SKM-1 treated with dmso at 0.1 percent for 144 hours (cell line): ENCODE data around the gene SLAMF7.
"Not testable (repeated sequence)": the region's sequence is repeated elsewhere in the genome, so short reads cannot be mapped to it uniquely, and the experiment has no call there.

Experiments used
- DNase-seq: peaks from one replicate; lab custom pipeline; 2025; ENCODE audit not compliant: unreplicated experiment; lab: John Stamatoyannopoulos, UW

Gene SLAMF7, protein sequence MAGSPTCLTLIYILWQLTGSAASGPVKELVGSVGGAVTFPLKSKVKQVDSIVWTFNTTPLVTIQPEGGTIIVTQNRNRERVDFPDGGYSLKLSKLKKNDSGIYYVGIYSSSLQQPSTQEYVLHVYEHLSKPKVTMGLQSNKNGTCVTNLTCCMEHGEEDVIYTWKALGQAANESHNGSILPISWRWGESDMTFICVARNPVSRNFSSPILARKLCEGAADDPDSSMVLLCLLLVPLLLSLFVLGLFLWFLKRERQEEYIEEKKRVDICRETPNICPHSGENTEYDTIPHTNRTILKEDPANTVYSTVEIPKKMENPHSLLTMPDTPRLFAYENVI

DNA sequence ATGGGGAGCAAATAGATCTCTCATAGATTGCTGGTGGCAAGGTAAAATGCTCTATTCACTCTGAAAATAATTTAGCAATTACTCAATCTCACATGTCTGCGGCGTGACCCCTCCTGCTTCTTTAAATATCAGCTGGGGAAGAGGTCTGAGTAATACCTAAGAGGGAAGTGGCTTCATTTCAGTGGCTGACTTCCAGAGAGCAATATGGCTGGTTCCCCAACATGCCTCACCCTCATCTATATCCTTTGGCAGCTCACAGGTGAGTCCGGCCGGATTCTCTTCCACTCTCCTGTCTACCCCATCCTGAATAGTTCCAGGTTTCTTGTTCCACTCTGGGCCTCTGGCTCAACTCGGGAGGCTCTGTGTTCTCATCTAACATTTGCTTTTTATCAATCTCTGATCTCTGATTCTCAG is at the start of gene SLAMF7:
TSS of gene SLAMF7 (plus strand) at position 150 of the 414 bp plus-strand sequence. CDS start at position 205, 55 bp downstream.
- DNase-seq, result peak; percentile 94

DNA sequence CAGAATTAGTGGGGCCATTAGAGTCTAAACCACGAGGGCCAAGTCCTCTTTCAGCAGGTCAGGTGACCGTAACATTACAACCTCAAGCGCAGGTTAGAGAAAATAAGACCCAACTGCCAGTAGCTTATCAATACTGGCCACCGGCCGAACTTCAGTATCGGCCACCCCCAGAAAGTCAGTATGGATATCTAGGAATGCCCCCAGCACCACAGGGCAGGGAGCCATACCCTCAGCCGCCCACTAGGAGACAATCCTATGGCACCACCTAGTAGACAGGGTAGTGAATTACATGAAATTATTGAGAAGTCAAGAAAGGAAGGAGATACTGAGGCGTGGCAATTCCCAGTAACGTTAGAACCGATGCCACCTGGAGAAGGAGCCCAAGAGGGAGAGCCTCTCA is 46.7 kb upstream of the SLAMF7 start:
- DNase-seq, result not testable (repeated sequence)

DNA sequence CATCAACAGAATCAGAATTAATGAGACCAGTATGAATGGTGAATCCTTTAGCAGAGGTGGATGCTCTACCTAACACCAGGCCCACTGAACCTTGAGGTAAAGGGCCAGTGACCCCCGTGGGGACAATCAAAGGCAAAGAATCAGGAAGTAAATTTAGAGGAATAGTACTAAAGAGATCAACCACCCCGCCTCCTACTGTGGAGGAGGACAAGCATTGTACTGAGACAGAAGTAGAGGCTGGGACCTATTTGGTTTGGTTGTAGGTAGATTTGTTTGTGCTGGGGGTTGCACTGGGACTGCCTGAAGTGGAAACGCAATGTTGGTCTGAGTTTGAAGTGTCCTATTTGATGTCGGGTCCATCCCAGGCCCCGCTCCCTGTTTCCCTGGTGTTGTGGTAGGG is 36.9 kb upstream of the SLAMF7 start:
- no peak for DNase-seq

DNA sequence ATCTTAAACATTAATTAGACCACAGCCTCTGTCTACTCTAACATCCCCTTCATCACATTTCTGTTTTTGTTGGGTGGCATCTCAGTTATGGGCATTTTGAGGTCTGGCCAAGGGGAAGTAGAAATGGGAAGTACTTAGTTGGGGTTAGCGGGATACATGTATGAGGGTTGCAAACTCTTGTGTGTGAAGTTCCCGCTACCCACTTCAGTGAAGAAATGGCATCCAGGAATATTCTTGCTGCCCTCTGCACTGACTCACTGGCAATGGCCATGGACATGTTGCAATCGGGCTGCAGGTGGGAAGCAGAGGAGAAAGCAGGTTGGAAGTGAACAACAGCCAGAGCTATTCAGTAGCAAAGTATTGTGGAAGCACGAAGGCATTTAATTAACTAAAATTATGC is 34.8 kb upstream of the SLAMF7 start:
- peak; percentile 63 for DNase-seq

DNA sequence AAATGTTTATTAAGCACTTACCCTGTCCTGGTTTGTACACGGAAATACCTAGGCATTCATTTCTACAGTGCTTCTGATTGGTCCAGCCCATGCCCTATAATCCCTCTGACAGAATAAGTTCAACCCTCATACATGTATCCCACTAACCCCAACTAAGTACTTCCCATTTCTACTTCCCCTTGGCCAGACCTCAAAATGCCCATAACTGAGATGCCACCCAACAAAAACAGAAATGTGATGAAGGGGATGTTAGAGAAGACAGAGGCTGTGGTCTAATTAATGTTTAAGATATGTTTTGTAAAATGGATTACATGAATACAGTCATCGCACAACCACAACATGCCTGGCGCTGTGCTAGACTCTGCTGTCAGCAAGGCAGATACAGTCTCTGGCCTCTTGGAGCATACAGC is 33.8 kb upstream of the SLAMF7 start:
- DNase-seq, result peak; percentile 34

DNA sequence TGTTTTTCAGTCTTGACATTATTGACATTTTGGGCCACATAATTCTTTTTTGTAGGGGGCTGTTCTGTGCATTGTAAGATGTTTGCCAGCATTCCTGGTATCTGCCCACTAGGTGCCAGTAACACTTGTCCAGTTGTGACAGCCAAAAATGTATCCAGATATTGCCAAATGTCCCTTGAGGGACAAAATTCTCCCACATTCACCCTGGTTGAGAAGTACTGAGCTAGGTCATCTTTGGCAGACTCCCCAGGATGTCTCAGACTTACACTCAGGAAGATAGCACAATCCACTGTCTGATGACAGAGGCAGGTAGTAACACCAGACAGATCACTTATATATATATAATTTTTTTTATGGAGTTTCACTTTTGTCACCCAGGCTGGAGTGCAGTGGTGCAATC is 33.3 kb upstream of the SLAMF7 start:
- no peak for DNase-seq

DNA sequence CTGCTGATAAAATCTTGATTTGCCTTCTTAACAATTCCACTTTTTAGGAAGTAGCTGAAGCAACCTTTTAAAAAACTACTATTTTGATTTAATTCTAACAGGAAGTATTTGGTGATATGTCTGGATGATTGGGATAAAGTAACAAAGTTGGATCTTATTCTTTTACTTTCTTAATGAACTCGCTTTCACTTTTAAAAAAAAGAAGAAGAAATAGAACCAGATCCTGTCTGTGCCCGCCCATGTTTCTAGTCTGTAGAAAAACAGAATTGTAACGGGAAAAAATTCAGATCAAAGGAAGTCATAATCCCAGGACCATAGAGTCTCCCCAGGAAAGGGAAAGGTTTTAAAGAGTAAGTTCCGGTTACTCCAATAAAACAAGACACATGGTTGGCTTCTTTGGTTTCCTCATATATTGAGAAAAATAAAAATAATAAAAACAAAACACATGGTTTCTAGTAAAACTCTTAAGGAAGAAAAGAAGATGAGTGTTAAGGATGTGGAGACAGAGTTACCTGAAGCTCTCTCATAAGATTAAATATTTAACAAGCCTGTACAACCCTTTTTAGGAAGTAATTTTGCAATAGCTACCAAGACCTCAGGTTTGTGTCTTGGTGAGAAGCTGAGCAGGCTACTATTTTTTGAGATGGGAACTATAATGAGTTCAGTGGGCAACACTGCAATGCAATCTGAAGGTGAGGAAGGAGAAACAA is 32.4 kb upstream of the SLAMF7 start:
- no peak for DNase-seq

DNA sequence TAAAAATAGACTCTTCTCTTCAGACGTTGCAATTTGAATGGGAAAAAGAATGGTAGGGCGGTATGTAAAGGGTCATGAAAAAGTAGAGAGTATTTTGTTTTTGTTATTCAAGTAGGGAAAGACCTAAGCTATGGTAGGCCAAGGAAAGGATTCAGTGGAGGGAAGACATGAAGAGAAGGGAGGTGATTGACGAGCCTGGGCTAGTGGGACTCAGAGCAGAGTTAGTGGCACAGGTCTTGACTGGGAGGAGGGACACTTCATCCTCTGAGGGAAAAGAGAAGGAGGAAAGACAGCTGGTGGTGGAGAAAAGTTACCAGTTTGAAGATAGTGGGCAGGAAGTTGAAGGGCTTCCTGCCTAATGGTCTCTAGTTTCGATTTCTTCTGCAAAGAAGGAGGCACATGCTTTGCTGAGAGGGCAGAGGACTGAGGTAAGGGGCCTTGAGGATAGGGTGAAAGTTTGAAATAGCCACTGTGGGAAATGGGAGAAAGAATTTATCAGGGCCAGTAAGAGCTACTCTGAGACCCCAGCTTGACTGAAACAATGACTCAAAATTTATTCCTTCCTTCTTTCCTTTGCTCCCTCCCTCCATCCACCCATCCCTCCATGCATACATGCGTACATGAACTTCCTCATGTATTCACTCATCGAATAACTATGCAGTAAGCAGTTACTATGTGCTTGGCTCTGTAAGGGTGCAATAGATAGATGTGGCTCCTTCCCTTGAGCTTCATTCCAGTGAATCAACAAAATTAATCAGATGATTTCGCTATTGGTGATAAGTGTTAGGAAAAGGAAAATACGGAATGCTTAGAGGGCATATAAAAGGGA is 31.6 kb upstream of the SLAMF7 start:
- no peak for DNase-seq

DNA sequence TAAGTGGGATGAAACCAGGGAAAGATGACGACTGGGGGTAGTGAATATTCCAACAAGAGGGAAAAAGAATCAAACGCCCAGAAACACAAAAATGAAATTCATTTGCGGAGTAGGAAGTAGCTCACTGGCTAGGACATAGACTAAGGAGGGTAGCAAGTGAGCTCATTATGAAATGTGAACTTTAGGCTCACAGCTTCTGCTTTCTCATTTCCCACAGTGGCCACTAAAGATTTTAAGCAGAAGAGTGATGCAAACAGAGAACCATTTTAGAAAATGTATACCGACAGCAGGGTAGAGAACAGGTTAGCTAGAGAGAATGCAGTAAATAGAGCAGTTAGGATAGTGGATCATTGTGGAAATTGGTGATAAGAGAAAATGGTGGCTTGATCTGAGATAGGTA is 30.9 kb upstream of the SLAMF7 start:
- DNase-seq, result peak; percentile 75

DNA sequence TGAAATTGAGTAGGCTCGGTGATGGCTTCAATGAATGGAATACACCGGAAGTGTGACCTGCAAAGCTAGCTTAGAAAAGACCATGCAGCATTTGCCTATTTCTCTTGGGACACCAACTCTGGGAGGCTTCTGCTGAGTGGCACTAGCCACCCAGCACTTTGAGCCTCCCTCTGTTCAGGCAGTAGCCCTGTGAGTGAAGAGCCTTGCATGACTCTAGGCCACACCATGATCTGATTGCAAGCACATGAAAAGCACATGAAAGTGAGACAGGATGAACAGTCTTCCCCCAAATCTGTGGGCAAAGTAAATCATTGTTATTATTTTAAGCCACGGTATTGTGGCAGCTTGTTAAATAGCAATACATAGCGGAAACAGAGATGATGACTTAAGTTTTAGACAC is 30.2 kb upstream of the SLAMF7 start:
- no peak for DNase-seq

DNA sequence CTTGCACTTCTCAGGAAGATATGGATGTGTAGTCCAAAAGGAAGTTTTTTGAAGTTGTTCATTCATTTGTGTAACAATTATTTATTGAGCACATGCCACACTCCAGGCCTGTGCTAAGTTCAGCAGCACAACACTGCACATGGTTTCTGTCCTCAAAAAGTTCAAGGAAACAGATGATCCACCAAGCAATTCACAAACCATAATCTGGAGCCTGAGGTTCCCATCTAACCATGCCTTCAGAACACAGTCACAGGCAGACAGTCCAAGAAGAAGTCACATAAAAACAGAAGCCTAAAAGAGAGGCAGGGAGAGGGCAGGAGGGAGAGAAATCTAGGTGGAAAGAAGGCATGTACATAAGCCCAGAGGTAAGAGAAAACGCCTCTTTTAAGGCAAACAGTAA is 29.3 kb upstream of the SLAMF7 start:
- DNase-seq, result no peak

DNA sequence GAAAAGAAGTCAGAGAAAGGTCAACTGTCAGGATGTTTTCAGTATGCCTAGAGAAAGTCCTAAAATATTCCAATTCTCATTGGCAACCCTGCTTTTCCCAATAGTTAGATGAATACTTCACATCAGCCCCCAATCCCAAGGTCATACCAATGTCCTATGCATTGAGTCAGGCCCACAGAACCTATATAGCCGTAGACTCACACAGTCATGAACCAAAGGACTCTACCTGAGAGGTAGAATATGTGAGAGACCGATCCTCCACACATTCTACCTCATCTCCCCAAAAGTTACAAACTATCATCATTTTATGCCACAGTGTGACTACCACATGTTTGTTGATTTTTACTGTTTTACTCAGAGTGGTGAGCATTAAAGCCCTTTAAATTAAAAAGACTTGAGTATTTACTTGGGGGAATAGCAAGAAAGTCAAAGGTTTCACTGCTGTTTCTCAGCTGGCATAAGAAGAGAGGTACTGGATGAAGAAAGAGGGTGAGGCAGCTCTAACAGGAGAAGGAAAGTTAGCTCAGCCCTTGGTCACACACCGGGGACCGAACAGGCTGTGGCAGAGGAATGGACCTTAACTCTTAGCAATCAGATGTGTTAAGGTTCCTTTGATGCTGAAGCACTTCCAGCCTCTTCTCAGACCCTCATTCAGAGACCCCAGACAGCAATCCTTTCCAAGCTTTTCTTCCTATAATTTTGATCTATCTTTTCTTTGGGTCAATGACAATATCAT is 28.4 kb upstream of the SLAMF7 start:
- no peak for DNase-seq

DNA sequence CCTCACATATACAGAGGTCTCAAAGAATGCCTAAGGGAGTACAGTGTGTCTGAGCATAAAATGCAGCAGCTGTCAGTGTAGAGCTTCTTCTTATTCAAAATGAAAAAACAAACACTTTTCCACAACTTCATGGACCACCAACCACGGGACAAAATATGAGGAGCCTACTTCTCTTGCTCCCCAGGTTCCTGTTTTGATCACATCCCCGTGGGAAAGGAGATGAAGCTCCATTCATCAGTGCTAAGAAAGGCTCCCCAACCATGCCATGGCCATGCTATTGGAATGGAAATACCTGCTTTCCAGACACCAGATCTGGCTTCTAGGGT is 27.8 kb upstream of the SLAMF7 start:
- DNase-seq, result no peak

DNA sequence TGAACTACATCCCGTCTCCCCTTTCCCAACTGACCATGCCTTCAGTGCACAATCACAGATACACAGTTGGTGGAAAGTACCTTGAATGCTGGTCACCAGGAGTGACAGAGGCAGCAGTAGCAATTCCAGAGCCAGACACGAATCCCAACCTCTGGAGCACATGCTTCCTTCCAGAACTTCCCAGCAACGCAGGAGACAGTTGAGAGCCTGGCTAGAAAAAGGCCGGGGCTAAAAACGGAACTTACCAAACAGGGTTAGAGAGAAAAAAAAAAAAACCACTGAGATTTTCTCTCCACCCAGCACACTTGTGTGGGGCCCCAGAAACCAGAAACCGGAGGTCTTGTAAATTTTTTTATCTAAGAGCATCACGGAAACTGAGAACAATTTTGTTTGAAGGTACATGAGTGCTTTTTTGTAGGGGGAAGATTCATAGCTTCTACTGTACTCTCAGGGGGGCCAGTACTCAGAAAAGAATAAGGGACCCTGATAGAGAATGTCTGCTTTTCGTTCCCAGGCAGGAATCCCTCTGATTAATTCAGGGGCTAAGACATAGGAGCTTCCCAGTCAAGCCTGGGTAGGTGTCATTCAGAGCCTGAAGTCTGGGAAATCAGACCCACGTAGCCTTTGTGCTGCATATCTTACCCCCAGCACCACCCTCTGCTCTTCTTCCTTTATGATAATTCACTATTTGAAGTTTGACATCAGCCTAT is 27.3 kb upstream of the SLAMF7 start, which contains the start of gene CD48:
TSS of gene CD48 (minus strand) at position 221 of the 710 bp plus-strand sequence. CDS start at position 162, 59 bp downstream.
- DNase-seq, result no peak

DNA sequence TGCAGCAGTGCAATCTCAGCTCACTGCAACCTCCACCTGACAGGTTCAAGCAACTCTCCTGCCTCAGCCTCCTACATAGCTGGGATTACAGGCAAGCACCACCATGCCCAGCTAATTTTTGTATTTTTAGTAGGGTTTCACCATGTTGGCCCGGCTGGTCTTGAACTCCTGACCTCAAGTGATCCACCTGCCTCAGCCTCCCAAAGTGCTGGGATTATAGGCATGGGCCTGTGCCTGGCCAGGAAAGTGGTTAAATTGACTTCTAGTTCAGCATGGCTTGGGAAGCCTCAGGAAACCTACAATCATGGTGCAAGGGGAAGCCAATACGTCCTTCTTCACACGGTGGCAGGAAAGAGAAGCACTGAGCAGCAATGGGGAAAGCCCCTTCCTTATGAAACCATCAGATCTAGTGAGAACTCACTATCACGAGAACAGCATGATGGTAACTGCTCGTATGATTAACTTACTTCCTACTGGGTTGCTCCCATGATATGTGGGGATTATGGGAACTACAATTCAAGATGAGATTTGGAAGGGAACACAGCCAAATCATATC is 26.4 kb upstream of the SLAMF7 start:
- DNase-seq, result not testable (repeated sequence)

DNA sequence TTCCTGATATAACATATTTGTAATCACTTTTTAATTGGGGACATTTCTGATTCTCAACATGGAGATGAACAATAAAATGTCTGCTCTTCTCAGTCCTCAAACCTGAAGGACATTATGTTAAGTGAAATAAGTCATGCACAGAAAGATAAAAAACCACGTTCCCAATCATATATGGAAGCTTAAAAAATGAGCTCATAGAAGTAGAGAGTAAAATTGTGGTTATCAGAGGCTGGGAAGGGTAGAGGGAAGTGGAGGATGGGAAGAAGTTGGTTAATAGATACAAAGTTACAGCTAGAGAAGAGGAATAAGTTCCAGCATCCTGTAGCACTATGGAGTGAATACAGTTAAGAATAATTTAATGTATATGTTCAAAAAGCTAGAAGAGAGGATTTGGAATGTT is 25.9 kb upstream of the SLAMF7 start:
- DNase-seq, result no peak

DNA sequence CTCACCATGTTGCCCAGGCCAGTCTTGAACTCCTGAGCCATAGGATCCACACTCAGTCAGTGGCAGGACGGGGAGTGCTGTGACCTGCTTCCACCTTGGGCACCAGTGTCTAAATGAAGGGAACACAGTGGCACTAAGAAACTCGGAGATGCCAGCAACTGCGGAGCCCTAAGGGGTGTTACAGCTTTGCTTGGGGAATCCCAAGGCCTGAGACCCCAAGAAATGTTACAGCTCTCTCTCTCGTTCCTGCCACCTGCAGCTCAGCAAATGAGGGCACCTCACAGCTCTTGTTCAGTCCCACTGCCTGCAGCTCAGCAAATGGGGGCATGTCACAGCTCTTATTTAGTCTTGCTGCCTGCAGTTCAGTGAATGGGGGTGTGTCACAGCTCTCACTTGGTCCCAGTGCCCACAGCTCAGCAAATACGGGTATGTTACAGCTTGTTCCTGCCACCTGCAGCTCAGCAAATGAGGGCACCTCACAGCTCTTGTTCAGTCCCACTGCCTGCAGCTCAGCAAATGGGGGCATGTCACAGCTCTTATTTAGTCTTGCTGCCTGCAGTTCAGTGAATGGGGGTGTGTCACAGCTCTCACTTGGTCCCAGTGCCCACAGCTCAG is 24.9 kb upstream of the SLAMF7 start:
- DNase-seq, result not testable (repeated sequence)

DNA sequence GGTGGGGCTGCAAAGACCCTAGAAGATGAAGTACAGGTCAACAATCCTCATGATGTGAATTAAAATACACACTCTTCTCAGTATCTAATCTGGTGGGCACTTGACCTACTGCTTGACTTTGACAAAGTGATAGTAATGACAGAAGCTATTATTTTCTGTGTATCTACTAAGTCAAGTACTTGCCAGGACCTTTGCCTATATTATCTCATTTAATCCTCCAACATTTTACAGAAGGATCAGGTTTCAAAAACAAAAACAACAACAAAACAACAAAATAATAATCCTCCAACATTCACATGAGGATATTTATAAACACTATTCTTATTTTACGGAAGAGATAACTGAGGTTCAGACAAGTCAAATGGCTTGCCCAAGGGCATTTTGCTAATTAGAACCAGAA is 23.0 kb upstream of the SLAMF7 start:
- DNase-seq, result no peak

DNA sequence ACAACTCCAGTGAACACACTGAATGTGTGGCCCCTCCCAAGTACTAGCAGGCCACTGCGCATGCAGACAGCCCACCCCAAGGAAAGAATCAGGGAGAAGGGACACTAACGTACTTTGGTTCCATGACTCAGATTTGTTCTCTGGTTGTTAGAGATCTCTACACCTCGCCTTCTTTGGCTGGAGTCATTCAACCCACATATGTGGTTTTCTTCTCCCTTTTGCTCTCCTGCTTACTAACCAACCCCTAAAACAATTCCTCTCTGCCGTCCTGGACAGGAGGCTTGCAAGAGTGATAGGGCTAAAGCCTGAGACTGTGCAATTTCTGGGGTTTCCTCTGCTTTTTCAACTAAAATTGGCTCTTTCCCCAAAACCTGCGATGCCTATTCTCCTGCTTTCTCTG is 21.7 kb upstream of the SLAMF7 start:
- no peak for DNase-seq

DNA sequence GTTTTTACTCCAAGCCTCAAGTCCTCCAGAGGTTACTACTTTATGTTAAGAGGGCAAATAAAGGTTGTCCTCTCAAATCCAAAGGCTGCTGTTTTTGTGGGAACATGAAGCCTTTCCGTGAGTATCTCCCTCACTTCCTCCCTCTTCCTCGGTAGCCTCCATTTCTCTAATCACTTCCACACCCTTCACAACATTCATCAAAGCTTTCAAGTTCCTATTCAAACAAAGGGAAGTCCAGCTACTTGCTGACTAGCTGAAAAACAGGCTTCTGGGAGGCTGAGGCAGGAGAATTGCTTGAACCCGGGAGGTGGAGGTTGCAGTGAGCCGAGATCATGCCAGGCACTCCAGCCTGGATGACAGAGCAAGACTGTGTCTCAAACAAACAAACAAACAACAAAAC is 20.8 kb upstream of the SLAMF7 start:
- DNase-seq, result no peak
